HG03521 (cell line): ENCODE data around the gene TMEM14A.

Source experiments
- ATAC-seq: cut with Tn5 transposase; IDR thresholded peaks from one replicate; pipeline ENCODE4 v1.9.1; 2021; ENCODE audit warnings: mild to moderate bottlenecking, moderate library complexity; ENCODE audit not compliant: unreplicated experiment

TMEM14A gene

GRCh38 chr6:52733172-52733571, 62.3 kb downstream of the TMEM14A start:
- no peak for ATAC-seq

- no peak for ATAC-seq
Measured at GRCh38 chr6:52734072-52734471, 63.2 kb downstream of the TMEM14A start.

GRCh38 chr6:52735071-52735470, 64.2 kb downstream of the TMEM14A start:
- no peak for ATAC-seq

DNA sequence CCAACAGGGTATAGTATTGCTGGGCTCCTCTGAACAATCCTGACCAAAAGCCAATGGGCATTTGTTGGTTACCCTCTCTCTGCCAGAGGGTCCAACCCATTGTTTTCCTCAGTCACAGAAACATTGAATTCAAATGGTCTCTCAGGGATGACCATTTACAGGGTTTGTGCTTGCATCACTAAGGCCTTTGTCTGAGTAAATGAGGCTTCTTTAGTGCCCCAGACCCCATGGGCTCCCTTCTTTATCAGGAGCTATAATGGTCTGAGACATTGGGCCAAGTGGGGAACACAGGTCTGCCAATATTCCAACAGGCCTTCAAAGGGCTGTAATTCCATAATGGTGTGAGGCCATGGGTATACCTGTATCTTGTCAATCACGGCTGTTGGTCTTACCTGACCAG, 65.2 kb downstream of the TMEM14A start:
- no peak for ATAC-seq
